T-helper 1 cell treated with Interleukin-12 subunit alpha and Interleukin-12 subunit beta and Interleukin-4 antibody, amounts not matched to agents 30 ng/mL and 1 ng/mL, for 36 hours (primary cell): Measurements from ENCODE around the gene CEPT1. TPM values are rescaled to one million over a fixed set of nuclear protein-coding genes. Genes with fewer than 3 reads are reported as not detected.

Experiments
- intact Hi-C: fragments of 100-400 bp; cut with micrococcal nuclease; formaldehyde crosslinking; loops from one replicate; pipeline ENCODE4 v1.15.1; 2024
- total RNA-seq: library from RNA; stranded (reverse); gene quantifications from 2 replicates; pipeline ENCODE4 v1.2.3, GENCODE V29; 2022

The CEPT1 gene
- total RNA-seq, 1 donor from 2014 or later = 38.4 TPM

DNA sequence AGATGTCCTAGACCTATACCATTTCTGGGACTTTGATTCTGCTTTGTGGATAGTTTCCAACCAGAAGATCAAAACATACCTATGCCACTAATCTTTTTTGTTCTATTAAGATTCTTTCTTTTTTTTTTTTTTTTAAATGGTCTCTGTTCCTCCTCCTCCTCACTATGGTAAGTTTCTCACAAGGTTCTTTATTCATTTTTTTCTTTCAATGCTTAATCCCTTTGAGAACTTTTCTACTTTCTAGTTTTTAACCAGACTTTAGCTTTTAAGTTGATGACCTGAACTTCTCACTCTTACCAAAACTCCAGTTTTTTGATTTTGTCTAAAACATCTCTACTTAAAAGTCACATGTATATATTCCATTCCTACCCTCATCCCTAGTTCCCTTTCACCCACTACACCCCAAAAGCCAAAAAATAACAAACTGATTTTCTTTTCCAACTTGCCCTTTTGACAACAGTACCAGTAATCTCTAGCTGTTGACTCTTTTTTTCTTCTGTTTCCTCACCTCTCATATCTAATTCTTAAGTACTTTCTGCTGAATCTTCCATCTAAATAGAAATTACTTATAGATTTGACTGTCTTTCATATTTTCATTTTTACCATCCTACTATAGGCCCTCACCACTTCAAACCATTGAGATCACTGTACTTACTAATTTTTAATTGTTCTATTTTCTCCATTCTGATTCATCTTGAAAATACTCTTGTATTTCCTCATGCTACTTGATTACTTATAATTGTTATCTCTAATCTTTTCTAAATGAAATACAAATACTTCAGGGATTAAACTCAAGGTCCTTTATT is 6.1 kb downstream of the CEPT1 start:
- intact Hi-C loops = loop anchor here (10.0 kb wide), 2 partner anchors 479 to 1469 kb away; partner anchors contain the start of genes CAPZA1 and ST7L

GRCh38 chr1:111147948-111148347 is 7.9 kb downstream of the CEPT1 start:
- intact Hi-C loops = loop anchor here (10.0 kb wide), 2 partner anchors 477 to 1467 kb away; partner anchors contain the start of genes CAPZA1 and ST7L

DNA sequence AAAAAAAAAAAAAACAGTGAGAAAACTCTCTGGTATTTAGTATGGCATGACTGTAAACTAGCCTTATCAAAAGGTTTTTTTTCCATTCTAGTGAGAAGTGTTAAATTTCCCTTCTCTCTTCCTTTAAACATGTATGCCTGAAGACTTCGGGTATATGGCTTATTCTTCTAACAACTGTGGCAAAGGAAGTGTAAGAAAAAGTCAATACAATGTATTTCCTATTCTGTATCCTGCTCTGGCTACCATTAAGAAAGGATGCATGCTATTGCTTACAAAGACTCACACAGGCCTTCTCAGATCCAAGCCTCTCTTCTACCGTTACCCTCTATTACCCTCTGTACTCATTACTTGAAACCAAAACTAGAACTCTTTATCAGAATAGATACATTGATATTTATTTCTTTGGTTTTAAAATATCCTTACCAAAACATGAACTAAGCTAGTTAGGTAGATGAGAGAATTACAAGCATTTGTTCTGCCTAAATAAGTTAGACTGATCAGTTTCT is 8.4 kb downstream of the CEPT1 start:
- intact Hi-C loops = loop anchor here (10.0 kb wide), 2 partner anchors 476 to 1466 kb away; partner anchors contain the start of genes CAPZA1 and ST7L

GRCh38 chr1:111151838-111152237 is 11.8 kb downstream of the CEPT1 start:
- intact Hi-C loops = no loop called here

GRCh38 chr1:111154021-111154999 is 14.3 kb downstream of the CEPT1 start:
- intact Hi-C loops = no loop called here

DNA sequence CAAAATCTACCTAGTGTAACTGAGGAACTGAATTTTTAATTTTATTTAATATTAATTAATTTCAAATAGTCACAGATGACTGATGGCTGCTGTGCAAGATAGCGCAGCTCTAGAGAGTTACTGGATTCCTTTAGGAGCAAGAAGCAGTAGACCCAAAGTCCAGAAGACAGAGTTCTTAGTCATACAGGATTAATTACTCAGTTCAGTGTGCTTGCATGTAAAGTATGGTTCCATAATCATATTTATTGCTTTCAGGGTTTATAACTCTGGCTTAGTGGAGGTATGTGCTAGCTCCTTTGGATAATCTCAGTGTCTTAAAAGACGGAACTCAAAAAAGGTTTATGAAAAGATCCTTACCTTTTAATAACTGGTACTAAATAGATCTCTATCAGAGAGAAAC is 17.4 kb downstream of the CEPT1 start:
- intact Hi-C loops = no loop called here

DNA sequence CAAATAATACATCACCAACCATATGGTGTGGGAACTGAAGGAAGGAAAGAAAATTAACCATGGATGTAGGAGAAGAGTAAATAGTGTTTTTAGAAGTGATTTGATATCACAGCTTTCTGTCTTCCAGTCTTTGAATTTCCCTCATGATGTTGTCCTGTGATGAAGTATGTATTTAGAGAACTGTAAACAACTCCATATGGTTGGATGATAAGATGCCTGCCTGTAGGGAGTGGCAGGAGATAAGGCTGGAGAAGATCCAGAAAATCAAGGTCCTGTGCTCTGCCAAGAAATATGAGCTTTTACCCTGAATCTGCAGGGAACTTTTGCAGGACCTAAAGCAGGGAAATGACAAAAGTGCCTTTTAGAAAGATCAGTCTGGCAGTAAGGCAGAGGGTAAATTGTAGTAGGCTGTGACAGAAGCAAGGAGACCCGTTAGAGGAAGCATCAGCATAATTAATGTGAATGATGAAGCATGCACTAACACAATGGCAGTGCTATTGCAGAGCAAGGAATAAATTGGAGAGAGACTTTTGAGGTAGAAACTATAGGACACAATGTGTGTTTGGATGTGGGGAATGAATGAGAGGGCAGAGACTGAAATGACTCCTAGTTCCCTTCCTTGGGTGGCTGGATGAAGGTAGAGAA is 21.9 kb downstream of the CEPT1 start:
- intact Hi-C loops = no loop called here

GRCh38 chr1:111162488-111162880 is 22.5 kb downstream of the CEPT1 start:
- intact Hi-C loops = no loop called here

DNA sequence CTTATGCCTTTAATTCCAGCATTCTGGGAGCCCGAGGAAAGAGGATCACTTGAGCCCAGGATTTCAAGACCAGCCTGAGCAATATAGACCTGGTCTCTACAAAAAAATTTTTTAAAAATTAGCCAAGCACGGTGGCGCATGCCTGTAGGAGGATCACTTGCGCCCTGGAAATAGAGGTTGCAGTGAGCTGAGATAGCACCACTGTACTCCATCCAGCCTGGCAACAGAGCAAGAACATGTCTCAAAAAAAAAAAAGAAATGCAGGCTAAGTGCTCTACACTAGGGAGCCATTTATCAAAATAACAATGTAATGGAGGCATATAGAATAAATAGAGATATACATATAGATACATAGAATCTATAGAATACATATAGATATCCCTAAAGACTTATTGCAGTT is 23.3 kb downstream of the CEPT1 start:
- intact Hi-C loops = no loop called here

- intact Hi-C loops = no loop called here
Observed at GRCh38 chr1:111164151-111164550, 24.1 kb downstream of the CEPT1 start.

DNA sequence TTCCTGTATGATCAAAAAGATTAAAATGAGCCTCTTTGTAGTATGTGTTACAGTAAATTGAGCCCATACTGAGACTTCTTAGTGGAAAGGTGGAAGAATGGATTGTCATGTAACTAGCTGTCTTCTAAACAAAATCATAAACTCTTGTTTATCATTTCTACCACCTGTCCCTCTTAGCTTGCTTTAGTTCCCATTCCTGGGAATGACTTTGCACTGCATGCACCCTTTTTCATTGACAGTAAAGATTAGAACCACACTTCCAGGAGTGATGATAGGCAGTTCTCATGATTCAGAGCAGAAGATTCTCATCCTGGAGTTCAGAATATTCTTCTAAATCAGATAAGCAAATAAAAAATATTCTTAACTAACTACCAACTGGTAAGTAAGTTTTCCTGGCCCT is 32.4 kb downstream of the CEPT1 start:
- intact Hi-C loops = no loop called here

DNA sequence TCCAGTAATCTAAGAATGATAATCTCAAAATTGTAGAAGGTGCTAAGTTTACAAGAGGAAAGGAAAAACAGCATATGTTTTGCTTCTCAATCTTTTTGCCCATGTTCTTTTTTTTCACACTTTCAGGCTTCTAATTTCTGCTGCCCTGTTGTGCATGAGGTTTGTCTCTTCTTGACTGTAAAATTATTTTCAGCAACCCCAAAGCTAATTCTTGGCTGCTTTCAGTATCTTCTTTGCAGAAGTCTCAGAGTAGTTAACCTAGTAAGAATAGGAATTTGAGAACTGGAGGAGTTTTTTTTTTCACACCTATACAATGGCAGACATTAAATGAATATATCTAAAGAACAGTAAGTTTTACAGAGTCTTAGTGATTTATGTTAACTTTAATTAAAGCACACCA is 34.0 kb downstream of the CEPT1 start:
- intact Hi-C loops = no loop called here

DNA sequence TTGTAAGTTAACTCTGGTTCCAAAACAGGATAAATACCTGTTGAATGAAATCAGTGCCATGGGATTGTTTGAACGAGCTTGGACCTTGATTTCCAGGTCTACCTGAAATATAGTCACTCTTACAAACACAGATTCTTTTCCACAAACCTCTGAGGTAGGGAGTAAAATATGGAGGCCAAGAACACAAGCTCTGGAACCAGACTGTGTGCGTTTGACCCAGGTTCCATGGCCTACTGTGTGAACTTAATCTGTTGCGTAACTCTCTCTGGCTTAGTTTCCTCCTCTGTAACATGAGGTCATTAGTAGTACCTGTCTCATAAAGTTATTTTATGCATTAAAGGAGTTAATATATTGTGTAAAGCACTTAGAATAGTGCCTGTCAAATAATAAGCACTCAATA is 35.3 kb downstream of the CEPT1 start:
- intact Hi-C loops = no loop called here

GRCh38 chr1:111176678-111177077 is 36.7 kb downstream of the CEPT1 start:
- intact Hi-C loops = no loop called here

- intact Hi-C loops = no loop called here
Observed at GRCh38 chr1:111179968-111180533, 40.0 kb downstream of the CEPT1 start.

- intact Hi-C loops = no loop called here
Observed at GRCh38 chr1:111182052-111182451, 42.0 kb downstream of the CEPT1 start.

- intact Hi-C loops = no loop called here
Observed at GRCh38 chr1:111183308-111184069, 43.5 kb downstream of the CEPT1 start.

GRCh38 chr1:111184663-111185062 is 44.6 kb downstream of the CEPT1 start:
- intact Hi-C loops = loop anchor here (5.0 kb wide), 1 partner anchor 38 kb away; no protein-coding TSS in a partner anchor

DNA sequence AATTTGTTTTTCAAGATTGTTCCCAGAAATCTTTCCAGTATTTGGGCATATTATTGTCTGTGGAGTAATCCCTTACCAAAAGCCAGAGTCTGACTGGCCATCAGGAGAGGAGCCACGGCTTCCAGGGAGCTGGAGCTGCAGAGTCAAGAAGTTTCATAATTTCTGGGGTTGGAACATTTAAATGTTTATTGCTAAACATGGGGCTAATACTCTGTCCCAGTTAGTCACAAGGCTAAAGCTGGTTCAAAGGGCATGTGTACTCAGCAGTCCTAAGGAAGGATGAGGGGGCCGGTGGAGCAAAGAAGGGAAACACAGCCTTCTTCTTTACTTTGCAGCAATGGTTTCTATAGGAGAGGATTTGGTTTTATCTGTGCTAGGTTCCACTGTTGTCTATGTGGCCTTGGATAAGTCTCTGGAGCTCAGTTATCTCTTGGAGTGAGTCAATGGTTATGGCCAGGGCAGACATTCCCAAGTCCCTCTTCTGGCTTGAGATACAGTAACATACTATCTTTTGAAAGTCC is 51.0 kb downstream of the CEPT1 start:
- intact Hi-C loops = no loop called here

DNA sequence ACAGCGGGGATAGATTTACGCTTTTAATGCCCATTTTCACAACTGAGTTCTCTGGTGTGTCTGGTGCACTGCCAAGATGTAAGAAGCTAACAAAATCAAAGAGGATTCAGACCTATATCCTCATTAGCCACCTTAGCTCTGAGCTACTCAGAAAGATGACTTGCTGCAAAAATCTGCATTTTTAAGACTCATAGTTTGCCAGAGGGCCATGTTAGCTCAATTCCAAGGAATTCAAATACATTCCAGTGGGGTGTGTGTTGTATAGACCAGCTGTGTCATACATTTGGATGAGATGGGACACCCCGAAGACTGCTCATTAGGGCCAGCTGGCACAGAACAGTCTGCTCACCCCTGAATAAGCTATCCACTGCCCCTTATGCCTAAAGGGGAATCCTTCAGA is 51.5 kb downstream of the CEPT1 start:
- intact Hi-C loops = no loop called here
